Activated T-cell treated with anti-CD3 and anti-CD28 coated beads, Interleukin-2, amount 50 U/mL, for 24 hours (primary cell): ENCODE data around the gene SP140.
A peak's percentile ranks its signal among the peaks of the same experiment; 100 is the strongest.
"Not testable (repeated sequence)": the region's sequence is repeated elsewhere in the genome, so short reads cannot be mapped to it uniquely, and the experiment has no call there.

ENCODE experiments used
- DNase-seq: peaks from one replicate; pipeline ENCODE4 v3.0.0-alpha.2; 2020
- H3K27ac Mint-ChIP-seq: 2 replicates; pipeline ENCODE4 v1.8.0; 2020; ENCODE audit warnings: mild to moderate bottlenecking, mixed read lengths
- H3K27me3 Mint-ChIP-seq: 2 replicates; pipeline ENCODE4 v1.8.0; 2020; ENCODE audit warnings: mixed read lengths
- H3K36me3 Mint-ChIP-seq: 2 replicates; pipeline ENCODE4 v1.8.0; 2020; ENCODE audit warnings: low read depth, mixed read lengths
- H3K4me1 Mint-ChIP-seq: 2 replicates; pipeline ENCODE4 v1.8.0; 2020; ENCODE audit warnings: low read depth, mixed read lengths
- H3K4me3 Mint-ChIP-seq: 2 replicates; pipeline ENCODE4 v1.8.0; 2020; ENCODE audit warnings: mild to moderate bottlenecking, moderate library complexity, mixed read lengths
- H3K9me3 Mint-ChIP-seq: 2 replicates; pipeline ENCODE4 v1.8.0; 2020; ENCODE audit warnings: mixed read lengths

Gene SP140

GRCh38 chr2:230295192-230295591 lies 69.7 kb downstream of the SP140 start:
- H3K27me3 Mint-ChIP-seq, result no peaks in the 10 kb centered on the region
- H3K4me3 Mint-ChIP-seq, result no peak overlapping the region
- peaks cover 12% of the 10 kb centered on the region for H3K4me1 Mint-ChIP-seq
- H3K27ac Mint-ChIP-seq, result no peak overlapping the region
- H3K9me3 Mint-ChIP-seq, result peaks cover 15% of the 10 kb centered on the region
- H3K36me3 Mint-ChIP-seq, result peaks cover 99% of the 10 kb centered on the region
- DNase-seq, result no peak

- no peak for DNase-seq
- H3K36me3 Mint-ChIP-seq, result peaks cover 99% of the 10 kb centered on the region
- H3K27ac Mint-ChIP-seq, result no peak overlapping the region
- H3K27me3 Mint-ChIP-seq, result no peaks in the 10 kb centered on the region
- no peak overlapping the region for H3K4me3 Mint-ChIP-seq
- peaks cover 23% of the 10 kb centered on the region for H3K9me3 Mint-ChIP-seq
- H3K4me1 Mint-ChIP-seq, result peaks cover 12% of the 10 kb centered on the region
These were observed 71.4 kb downstream of the SP140 start for GRCh38 chr2:230296917-230297316.

GRCh38 chr2:230299618-230300017 lies 74.1 kb downstream of the SP140 start:
- DNase-seq, result no peak
- Mint-ChIP-seq H3K9me3 (peaks cover 33% of the 10 kb centered on the region), H3K4me3 (no peak overlapping the region), H3K27ac (no peak overlapping the region), H3K36me3 (peaks cover 85% of the 10 kb centered on the region), H3K4me1 (peaks cover 12% of the 10 kb centered on the region), H3K27me3 (no peaks in the 10 kb centered on the region)

GRCh38 chr2:230305416-230306275 lies 80.1 kb downstream of the SP140 start:
- H3K36me3 Mint-ChIP-seq, result peaks cover 71% of the 10 kb centered on the region

GRCh38 chr2:230306474-230306873 lies 80.9 kb downstream of the SP140 start:
- no peak overlapping the region for H3K27ac Mint-ChIP-seq
- peaks cover 13% of the 10 kb centered on the region for H3K9me3 Mint-ChIP-seq
- no peaks in the 10 kb centered on the region for H3K27me3 Mint-ChIP-seq
- peaks cover under 1% of the 10 kb centered on the region for H3K4me1 Mint-ChIP-seq
- no peak overlapping the region for H3K4me3 Mint-ChIP-seq
- H3K36me3 Mint-ChIP-seq, result peaks cover 63% of the 10 kb centered on the region
- no peak for DNase-seq

More at GRCh38 chr2:230305416-230306275, 80.1 kb downstream of the SP140 start:
- H3K27ac Mint-ChIP-seq, result no peak overlapping the region
- H3K4me3 Mint-ChIP-seq, result no peak overlapping the region
- no peaks in the 10 kb centered on the region for H3K4me1 Mint-ChIP-seq
- peaks cover 13% of the 10 kb centered on the region for H3K9me3 Mint-ChIP-seq
- H3K27me3 Mint-ChIP-seq, result no peaks in the 10 kb centered on the region
- DNase-seq, result no peak

- Mint-ChIP-seq H3K9me3 (peaks cover 8% of the 10 kb centered on the region), H3K36me3 (peaks cover 66% of the 10 kb centered on the region), H3K27ac (no peak overlapping the region)
These were observed 81.9 kb downstream of the SP140 start for GRCh38 chr2:230307485-230307884.

GRCh38 chr2:230308402-230309000 lies 83.0 kb downstream of the SP140 start:
- peaks cover 2% of the 10 kb centered on the region for H3K4me1 Mint-ChIP-seq
- no peaks in the 10 kb centered on the region for H3K27me3 Mint-ChIP-seq
- no peak overlapping the region for H3K27ac Mint-ChIP-seq
- no peak for DNase-seq
- H3K9me3 Mint-ChIP-seq, result no peaks in the 10 kb centered on the region
- H3K4me3 Mint-ChIP-seq, result no peak overlapping the region
- peaks cover 73% of the 10 kb centered on the region for H3K36me3 Mint-ChIP-seq

More at GRCh38 chr2:230307485-230307884, 81.9 kb downstream of the SP140 start:
- H3K27me3 Mint-ChIP-seq, result no peaks in the 10 kb centered on the region
- DNase-seq, result no peak
- H3K4me3 Mint-ChIP-seq, result no peak overlapping the region
- peaks cover 2% of the 10 kb centered on the region for H3K4me1 Mint-ChIP-seq

- H3K4me3 Mint-ChIP-seq, H3K27ac Mint-ChIP-seq, H3K4me1 Mint-ChIP-seq, H3K27me3 Mint-ChIP-seq, H3K9me3 Mint-ChIP-seq, DNase-seq: not testable (repeated sequence)
- peaks cover 80% of the 10 kb centered on the region for H3K36me3 Mint-ChIP-seq
These were observed 85.3 kb downstream of the SP140 start for GRCh38 chr2:230310792-230311191.

GRCh38 chr2:230311634-230312033 lies 86.1 kb downstream of the SP140 start:
- not testable (repeated sequence) for H3K4me1 Mint-ChIP-seq, H3K4me3 Mint-ChIP-seq, H3K27ac Mint-ChIP-seq, DNase-seq, H3K27me3 Mint-ChIP-seq, H3K9me3 Mint-ChIP-seq
- H3K36me3 Mint-ChIP-seq, result peaks cover 79% of the 10 kb centered on the region

GRCh38 chr2:230312638-230313037 lies 87.1 kb downstream of the SP140 start:
- no peak for DNase-seq
- Mint-ChIP-seq H3K9me3 (no peaks in the 10 kb centered on the region), H3K27me3 (no peaks in the 10 kb centered on the region), H3K4me1 (peaks cover 15% of the 10 kb centered on the region), H3K36me3 (peaks cover 76% of the 10 kb centered on the region), H3K27ac (no peak overlapping the region), H3K4me3 (no peak overlapping the region)

- no peak overlapping the region for H3K4me3 Mint-ChIP-seq
- no peaks in the 10 kb centered on the region for H3K27me3 Mint-ChIP-seq
- peaks cover 2% of the 10 kb centered on the region for H3K9me3 Mint-ChIP-seq
- no peak for DNase-seq
- peak overlapping the region; percentile 82 for H3K27ac Mint-ChIP-seq
- peaks cover 55% of the 10 kb centered on the region for H3K4me1 Mint-ChIP-seq
- peaks cover 53% of the 10 kb centered on the region for H3K36me3 Mint-ChIP-seq
These were observed 91.8 kb downstream of the SP140 start for GRCh38 chr2:230317366-230317765.

- Mint-ChIP-seq H3K27ac (peak overlapping the region; percentile 82), H3K4me1 (peaks cover 60% of the 10 kb centered on the region), H3K4me3 (peak overlapping the region; percentile 50), H3K36me3 (peaks cover 42% of the 10 kb centered on the region), H3K9me3 (peaks cover 5% of the 10 kb centered on the region), H3K27me3 (no peaks in the 10 kb centered on the region)
- DNase-seq, result no peak
These were observed 92.9 kb downstream of the SP140 start for GRCh38 chr2:230318190-230319121.

GRCh38 chr2:230319211-230319862 lies 93.8 kb downstream of the SP140 start:
- DNase-seq, result peak; percentile 62
- Mint-ChIP-seq H3K9me3 (peaks cover 5% of the 10 kb centered on the region), H3K27ac (peak overlapping the region; percentile 82), H3K4me1 (peaks cover 60% of the 10 kb centered on the region), H3K36me3 (peaks cover 33% of the 10 kb centered on the region), H3K4me3 (peak overlapping the region; percentile 6), H3K27me3 (no peaks in the 10 kb centered on the region)

GRCh38 chr2:230321031-230321430 lies 95.5 kb downstream of the SP140 start:
- H3K4me1 Mint-ChIP-seq, result peaks cover 68% of the 10 kb centered on the region
- H3K4me3 Mint-ChIP-seq, result no peak overlapping the region
- peaks cover 5% of the 10 kb centered on the region for H3K9me3 Mint-ChIP-seq
- no peaks in the 10 kb centered on the region for H3K27me3 Mint-ChIP-seq
- peaks cover 20% of the 10 kb centered on the region for H3K36me3 Mint-ChIP-seq
- DNase-seq, result no peak
- H3K27ac Mint-ChIP-seq, result peak overlapping the region; percentile 32
